Stimulated activated naive B cell treated with anti-CD40 and anti-IgM and Interleukin-4, amounts not matched to agents 10 μg/mL and 1 μg/mL and 100 μg/mL, for 72 hours (primary cell): ENCODE data around the gene ARID3B.
"Not testable (repeated sequence)": the region's sequence is repeated elsewhere in the genome, so short reads cannot be mapped to it uniquely, and the experiment has no call there.

Experiments
- ATAC-seq, 2 donors: fragments of 150-1000 bp; cut with Tn5 transposase; replicated peaks; 2 replicates each; pipeline ENCODE4 v1.10.0; 2021; ENCODE audit warnings: moderate library complexity in 1 of 2
- DNase-seq: peaks from one replicate; pipeline ENCODE4 v3.0.0; 2021
- H3K27ac Mint-ChIP-seq: one replicate; pipeline ENCODE4 v1.8.0; 2022; ENCODE audit warnings: mild to moderate bottlenecking, mixed read lengths
- H3K27me3 Mint-ChIP-seq, 2 donors: one replicate each; pipeline ENCODE4 v1.8.0; 2022; ENCODE audit warnings: mixed read lengths in 2 of 2
- H3K36me3 Mint-ChIP-seq, 2 donors: one replicate each; pipeline ENCODE4 v1.8.0; 2022; ENCODE audit warnings: mixed read lengths in 2 of 2, mild to moderate bottlenecking in 1 of 2
- H3K4me1 Mint-ChIP-seq, 2 donors: one replicate each; pipeline ENCODE4 v1.8.0; 2022; ENCODE audit warnings: mixed read lengths in 2 of 2, mild to moderate bottlenecking in 1 of 2
- H3K4me3 Mint-ChIP-seq, 2 donors: one replicate each; pipeline ENCODE4 v1.8.0; 2022; ENCODE audit warnings: mild to moderate bottlenecking in 2 of 2, mixed read lengths in 2 of 2, moderate library complexity in 1 of 2
- H3K9me3 Mint-ChIP-seq, 2 donors: one replicate each; pipeline ENCODE4 v1.8.0; 2022; ENCODE audit warnings: mixed read lengths in 2 of 2, mild to moderate bottlenecking in 1 of 2

Gene ARID3B

DNA sequence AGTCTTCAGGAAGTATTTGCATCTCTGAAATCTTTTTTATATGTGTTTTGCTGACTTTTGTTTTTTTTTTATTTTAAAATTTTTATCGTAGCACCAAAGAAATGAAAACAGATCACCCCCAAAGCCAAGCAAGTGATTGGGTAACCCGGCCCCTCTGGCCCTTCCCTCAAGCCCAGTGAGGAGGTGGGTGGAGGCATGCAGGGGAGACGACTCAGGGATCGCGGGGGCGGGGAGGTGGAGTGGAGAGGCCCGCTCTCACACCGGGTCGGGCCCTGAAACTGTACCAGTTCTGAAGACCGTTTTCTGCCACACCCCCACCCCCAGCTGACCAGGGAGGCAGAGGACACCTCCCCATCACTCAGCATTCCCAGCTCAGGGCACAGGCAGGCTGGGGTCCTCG lies 55.7 kb downstream of the ARID3B start:
- not testable (repeated sequence) for H3K27ac Mint-ChIP-seq, H3K9me3 Mint-ChIP-seq, DNase-seq, H3K27me3 Mint-ChIP-seq, H3K4me3 Mint-ChIP-seq, ATAC-seq
- Mint-ChIP-seq H3K36me3 (peaks cover 4 to 44% of the 10 kb centered on the region in 2 donors), H3K4me1 (peaks cover 7 to 10% of the 10 kb centered on the region in 2 donors)

DNA sequence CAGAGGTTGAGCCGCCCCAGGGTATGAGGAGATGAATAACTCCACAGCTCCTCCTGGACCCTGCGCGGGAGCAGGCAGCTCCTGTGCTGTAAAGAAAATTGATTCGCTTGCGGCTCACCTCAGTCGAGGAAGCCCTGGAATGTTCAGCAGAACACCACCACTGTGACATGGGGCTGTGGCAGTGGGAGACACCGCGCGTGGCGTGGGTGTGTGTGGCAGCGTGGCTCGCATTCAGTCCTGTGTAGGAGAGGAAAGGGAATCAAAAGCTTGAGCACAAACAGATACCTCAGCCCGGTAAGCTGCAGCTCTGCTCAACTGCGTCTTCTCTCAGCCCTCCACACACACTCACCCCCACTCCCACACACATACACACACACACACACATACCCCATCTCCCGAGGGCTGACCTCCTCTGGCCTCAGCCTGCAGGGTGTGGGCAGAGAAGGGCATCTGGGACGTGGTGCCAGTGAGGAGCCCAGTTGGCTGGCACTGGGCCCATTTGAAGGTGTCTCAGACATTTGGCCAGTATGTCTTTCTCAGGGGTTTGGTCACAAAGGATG lies 56.2 kb downstream of the ARID3B start:
- H3K27me3 Mint-ChIP-seq, DNase-seq, H3K27ac Mint-ChIP-seq, H3K9me3 Mint-ChIP-seq, ATAC-seq, H3K4me3 Mint-ChIP-seq: not testable (repeated sequence)
- peaks cover 7 to 10% of the 10 kb centered on the region in 2 donors for H3K4me1 Mint-ChIP-seq
- H3K36me3 Mint-ChIP-seq, result peaks cover 4 to 40% of the 10 kb centered on the region in 2 donors

DNA sequence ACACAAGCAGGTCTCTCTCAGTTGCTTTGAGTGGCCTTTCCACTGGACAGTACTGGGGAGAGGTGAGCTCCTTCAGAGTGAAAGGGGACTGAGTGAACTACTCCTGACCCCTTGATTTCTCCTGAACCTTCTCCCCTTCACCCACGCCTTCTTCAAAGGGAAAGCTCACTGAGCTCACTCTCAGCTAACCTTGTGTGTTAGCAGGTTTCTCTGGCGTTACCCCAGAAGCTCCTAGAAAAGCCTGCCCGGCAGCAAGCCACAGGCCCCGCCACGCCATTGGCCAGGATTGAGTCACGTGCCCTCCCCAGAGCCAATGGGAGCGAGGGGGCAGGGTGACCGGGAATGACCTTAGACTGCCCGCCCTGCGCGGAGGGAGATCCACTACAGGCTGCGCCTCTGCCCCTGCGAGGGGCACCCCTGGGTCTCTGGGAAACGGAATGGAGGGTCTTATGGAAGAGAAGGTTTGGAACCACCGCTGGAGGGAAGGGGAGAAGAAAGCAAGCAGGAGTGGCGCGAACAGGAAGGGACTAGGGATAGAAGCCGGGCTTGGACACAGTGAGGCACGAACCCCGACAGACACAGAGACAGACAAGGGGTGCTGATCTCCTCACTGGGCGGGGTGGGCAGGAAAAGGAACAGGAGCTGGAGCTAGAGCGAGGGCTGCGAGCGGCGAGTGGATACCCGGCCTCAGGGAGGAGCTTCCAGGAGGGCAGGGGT lies 57.3 kb downstream of the ARID3B start:
- ATAC-seq (peak; percentile 99), DNase-seq (peak; percentile 83)
- peak overlapping the region; percentile 96 for H3K27ac Mint-ChIP-seq
- H3K9me3 Mint-ChIP-seq, result no peaks in the 10 kb centered on the region
- peaks cover 9 to 10% of the 10 kb centered on the region in 2 donors for H3K4me1 Mint-ChIP-seq
- no peaks in the 10 kb centered on the region for H3K27me3 Mint-ChIP-seq
- peaks cover 4 to 32% of the 10 kb centered on the region in 2 donors for H3K36me3 Mint-ChIP-seq
- peak overlapping the region; percentile 83 to 93 for H3K4me3 Mint-ChIP-seq

DNA sequence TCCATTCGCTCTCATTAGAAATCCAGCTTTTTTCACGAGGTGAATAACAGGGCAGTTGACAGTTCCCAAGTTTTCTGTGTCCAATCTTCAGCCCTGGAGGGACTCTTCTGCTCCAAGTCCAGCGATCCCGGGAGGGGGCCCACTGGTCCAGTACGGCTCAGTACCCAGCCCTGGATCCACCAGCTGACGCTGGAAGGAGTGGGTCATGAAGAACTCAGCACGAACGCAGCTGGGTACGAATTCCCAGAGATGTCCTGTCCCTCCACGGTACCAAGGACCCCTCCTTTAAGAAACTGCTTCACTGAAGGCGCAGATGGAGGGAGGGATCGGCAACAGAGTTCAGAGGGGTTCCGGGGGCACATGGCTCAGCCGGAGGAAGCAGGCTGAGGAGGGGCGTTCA lies 58.1 kb downstream of the ARID3B start:
- DNase-seq (no peak), ATAC-seq (no peak)
- H3K27ac Mint-ChIP-seq, result peak overlapping the region; percentile 37
- peak overlapping the region; percentile 83 to 93 for H3K4me3 Mint-ChIP-seq
- peaks cover 4 to 27% of the 10 kb centered on the region in 2 donors for H3K36me3 Mint-ChIP-seq
- H3K27me3 Mint-ChIP-seq, result no peaks in the 10 kb centered on the region
- H3K4me1 Mint-ChIP-seq, result peaks cover 9 to 10% of the 10 kb centered on the region in 2 donors
- H3K9me3 Mint-ChIP-seq, result no peaks in the 10 kb centered on the region

DNA sequence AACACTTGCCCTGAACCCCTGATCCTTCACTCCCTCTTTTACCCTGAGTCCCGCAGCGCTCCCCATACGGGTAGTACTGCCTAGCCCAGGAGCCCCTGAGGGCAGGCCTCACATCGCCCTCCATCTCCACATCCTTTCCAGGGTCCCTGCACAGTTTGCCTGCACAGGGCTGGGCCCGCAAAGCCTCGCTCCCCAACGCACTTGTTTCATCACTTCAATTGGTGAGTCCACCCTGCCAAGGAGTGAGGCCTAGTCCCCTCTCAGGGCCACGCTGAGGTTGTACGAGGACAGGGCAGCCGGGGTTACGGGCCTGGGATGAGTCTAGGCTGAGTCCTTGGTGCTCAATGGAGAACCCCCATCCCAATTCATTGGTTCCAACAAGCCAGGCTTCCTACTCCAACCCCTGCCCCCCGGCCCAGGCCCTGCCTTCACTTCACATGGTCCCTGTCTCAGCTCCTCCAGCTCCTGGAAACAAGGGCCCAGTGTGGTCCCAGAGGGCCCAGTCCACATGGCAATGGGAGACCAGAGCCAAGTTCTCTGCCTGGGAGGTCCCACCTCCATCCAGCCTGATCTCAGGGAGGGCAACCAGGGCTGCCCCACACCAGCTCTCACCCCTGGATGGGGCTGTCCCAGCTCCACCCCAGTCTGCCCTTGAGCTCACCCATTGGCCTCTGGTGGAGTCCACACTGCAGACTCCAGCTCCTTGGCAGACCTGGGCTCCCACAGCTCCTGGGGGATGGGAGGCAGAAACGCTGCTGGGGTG lies 62.2 kb downstream of the ARID3B start:
- no peaks in the 10 kb centered on the region for H3K9me3 Mint-ChIP-seq
- H3K27ac Mint-ChIP-seq, result no peak overlapping the region
- DNase-seq (no peak), ATAC-seq (no peak)
- H3K4me3 Mint-ChIP-seq, result no peak overlapping the region
- peaks cover 4 to 6% of the 10 kb centered on the region in 2 donors for H3K4me1 Mint-ChIP-seq
- peaks cover 1 to 3% of the 10 kb centered on the region in 2 donors for H3K36me3 Mint-ChIP-seq
- H3K27me3 Mint-ChIP-seq, result no peaks in the 10 kb centered on the region

DNA sequence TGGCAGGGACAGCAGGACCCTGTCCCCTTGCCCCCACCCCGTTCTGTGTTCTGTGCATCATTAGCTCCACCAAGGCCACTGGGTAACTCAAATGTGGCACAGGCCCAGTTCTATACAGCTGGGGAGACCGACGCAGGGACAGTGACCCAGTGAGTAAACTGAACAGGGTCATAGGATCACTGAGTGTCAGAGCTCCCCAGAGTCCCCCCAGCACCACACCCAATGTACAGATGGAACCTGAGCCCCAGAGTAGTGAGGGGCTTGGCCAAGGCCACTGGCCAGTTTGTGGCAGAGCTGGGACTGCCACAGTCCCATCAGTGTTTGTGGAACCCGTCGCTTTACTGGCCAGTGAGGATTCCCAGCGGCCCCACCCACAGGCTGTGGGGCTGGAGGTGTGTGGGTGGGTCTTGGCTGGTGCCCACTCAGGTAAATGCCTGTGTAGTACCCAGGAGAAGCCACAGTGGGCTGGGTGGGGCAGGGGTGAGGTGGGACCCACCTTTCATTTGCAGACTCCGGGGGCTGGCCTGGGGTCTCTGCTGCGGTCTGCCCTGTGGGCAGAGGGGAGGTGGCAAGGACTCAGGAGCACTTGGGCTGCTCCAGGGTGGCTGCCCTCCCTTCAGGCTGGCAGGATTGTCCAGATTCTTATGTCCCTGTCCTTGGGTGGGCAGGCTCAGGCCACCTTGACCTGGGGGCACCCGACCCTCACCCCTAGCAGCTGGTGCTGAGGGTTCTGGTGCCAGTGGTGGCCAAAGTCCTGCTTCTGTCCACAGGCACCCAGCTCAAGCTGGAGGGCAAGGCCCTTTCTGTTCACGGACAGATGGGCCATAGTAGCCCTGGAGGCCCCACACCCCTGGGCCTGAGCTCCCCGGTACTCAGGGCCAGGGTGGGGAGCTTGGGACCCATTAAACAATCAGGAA lies 63.0 kb downstream of the ARID3B start:
- no peaks in the 10 kb centered on the region for H3K36me3 Mint-ChIP-seq
- DNase-seq, result no peak
- no peak overlapping the region for H3K4me3 Mint-ChIP-seq
- peaks cover 0 to 4% of the 10 kb centered on the region in 2 donors for H3K4me1 Mint-ChIP-seq
- no peak overlapping the region for H3K27ac Mint-ChIP-seq
- no peaks in the 10 kb centered on the region for H3K9me3 Mint-ChIP-seq
- ATAC-seq, result no peak
- no peaks in the 10 kb centered on the region for H3K27me3 Mint-ChIP-seq

DNA sequence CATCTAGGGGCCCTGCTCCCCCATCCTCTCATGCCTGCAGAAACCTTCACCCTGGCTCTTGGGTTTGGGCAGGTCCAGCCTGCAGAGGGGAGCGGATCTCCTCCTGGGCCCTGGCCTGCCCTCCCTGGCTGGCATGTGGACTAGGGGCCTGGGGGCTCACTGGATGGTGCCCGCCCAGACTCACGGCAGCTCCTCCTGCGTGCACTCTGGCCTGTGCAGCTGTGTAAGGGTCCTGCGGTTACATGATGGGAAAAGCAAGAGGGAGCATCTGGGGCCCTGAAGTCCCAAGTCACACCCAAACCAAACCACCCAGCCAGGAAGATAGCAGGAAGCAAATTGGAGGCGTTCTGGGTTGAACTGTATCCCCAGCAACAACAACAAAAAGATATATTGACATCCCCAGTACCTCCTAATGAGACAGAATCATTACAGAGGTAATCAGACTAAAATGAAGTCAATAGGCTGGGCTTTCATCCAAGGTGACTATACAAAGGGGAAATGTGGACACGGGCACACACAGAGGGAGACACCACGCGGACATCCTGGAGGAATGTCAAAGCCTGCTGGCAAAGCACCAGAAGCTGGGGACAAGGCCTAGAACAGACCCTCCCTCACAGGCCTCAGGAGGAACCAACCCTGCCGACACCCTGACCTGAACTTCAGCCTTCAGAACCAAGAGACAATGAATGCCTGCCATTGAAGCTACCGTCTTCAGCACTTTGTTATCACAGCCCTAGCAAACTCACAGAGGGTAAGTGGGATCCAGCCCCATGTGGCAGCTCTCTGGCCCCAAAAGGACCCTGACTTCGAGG lies 64.2 kb downstream of the ARID3B start:
- no peak overlapping the region for H3K4me3 Mint-ChIP-seq
- no peaks in the 10 kb centered on the region for H3K27me3 Mint-ChIP-seq
- peak overlapping the region; percentile 37 for H3K27ac Mint-ChIP-seq
- peaks cover 0 to 2% of the 10 kb centered on the region in 2 donors for H3K4me1 Mint-ChIP-seq
- H3K36me3 Mint-ChIP-seq, result no peaks in the 10 kb centered on the region
- H3K9me3 Mint-ChIP-seq, result no peaks in the 10 kb centered on the region
- no peak for ATAC-seq
- DNase-seq, result no peak

DNA sequence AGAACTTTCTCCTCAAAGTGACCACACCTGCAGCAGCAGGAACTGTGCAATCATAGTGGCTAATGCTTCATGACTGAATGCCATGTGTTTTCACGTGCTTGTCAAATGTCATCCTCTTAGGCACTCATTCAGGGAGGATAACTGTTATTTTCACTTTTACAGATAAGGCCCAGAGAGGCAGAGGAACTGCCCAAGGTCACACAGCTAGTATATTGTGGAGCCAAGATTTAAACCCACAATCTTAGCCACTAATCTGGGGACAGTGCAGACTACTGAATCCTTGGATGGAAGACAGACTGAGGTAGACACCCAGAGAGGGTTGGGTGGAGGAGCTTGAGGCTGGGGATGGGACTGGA lies 64.8 kb downstream of the ARID3B start:
- Mint-ChIP-seq H3K27ac (no peak overlapping the region), H3K27me3 (no peaks in the 10 kb centered on the region), H3K36me3 (no peaks in the 10 kb centered on the region), H3K9me3 (no peaks in the 10 kb centered on the region), H3K4me1 (peaks cover 0 to 2% of the 10 kb centered on the region in 2 donors), H3K4me3 (no peak overlapping the region)
- ATAC-seq (no peak), DNase-seq (no peak)

DNA sequence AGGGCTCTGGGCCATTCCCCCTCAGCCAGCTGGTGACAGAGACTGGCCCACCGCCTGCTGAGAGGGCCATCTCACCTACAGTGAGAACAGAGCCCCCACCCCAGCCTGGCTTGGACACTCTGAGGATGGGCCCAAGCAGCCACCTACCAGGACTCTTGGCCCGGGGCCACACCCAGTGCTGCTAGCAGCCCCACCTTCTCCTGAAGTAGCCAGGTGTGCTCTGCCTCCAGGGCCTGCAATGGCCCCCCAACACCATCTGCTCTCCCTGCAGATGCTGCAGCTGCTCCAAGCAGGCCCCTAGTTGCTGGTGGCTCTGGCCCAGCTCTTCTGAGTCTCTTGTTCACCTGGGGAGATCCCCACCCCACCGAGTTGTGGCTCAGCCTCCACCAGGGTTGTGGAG lies 67.8 kb downstream of the ARID3B start:
- H3K27ac Mint-ChIP-seq, result no peak overlapping the region
- H3K27me3 Mint-ChIP-seq, result no peaks in the 10 kb centered on the region
- no peaks in the 10 kb centered on the region for H3K36me3 Mint-ChIP-seq
- ATAC-seq (no peak), DNase-seq (no peak)
- no peaks in the 10 kb centered on the region for H3K9me3 Mint-ChIP-seq
- H3K4me3 Mint-ChIP-seq, result no peak overlapping the region
- H3K4me1 Mint-ChIP-seq, result no peaks in the 10 kb centered on the region

DNA sequence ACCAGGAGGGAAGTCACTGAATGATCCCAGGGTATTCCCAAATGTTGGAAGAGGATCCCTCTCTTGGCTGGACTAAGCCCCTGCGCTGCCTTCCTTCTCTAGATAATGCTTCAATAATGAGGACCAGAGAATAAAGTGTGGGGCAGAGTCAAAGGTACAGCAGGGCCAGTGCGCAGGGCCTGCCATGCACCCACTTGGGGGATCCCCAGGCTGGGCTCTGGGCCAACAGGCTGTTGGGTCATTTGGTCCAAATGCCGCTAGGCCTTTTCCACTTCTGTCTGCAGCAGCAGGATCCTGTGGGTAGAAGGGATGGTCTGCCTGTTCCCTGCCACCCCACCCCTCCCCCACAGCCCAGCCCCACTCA lies 68.9 kb downstream of the ARID3B start:
- Mint-ChIP-seq H3K4me1 (no peaks in the 10 kb centered on the region), H3K4me3 (no peak overlapping the region), H3K36me3 (no peaks in the 10 kb centered on the region), H3K27me3 (no peaks in the 10 kb centered on the region), H3K27ac (no peak overlapping the region), H3K9me3 (no peaks in the 10 kb centered on the region)
- ATAC-seq (no peak), DNase-seq (no peak)

DNA sequence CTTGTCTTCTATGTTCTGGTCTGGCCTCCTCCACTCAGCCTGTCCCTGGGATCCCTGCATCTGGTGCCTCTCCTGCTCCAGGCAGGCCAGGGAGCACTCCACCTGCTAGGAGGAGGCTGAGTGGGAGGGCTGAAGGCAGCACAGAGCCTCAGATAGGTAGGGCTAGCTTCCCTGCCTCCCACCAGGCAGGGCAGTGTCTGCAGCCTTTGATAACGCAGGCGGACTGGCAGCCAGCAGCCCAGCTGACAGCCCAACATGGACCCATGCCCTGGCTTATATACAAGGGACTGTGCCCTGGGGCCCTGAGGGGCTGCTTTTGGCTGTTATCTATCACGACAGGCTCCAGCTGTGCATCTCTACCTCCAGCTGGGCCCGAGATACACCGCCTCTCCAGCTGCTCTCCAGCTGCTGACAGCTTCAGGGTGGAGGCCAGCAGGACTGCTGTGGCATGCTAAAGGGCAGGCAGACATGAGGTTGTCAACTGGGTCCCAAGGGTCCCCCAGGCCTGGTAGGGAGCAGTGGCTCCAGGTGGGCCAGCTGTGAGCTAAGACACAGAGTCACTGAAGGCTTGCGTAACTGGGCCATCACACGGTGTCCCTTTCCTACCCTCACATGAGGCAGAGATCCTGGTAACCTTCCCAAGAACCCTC lies 69.4 kb downstream of the ARID3B start:
- Mint-ChIP-seq H3K9me3 (no peaks in the 10 kb centered on the region), H3K4me3 (no peak overlapping the region), H3K27me3 (no peaks in the 10 kb centered on the region), H3K36me3 (no peaks in the 10 kb centered on the region), H3K4me1 (no peaks in the 10 kb centered on the region), H3K27ac (no peak overlapping the region)
- DNase-seq (no peak), ATAC-seq (no peak)

DNA sequence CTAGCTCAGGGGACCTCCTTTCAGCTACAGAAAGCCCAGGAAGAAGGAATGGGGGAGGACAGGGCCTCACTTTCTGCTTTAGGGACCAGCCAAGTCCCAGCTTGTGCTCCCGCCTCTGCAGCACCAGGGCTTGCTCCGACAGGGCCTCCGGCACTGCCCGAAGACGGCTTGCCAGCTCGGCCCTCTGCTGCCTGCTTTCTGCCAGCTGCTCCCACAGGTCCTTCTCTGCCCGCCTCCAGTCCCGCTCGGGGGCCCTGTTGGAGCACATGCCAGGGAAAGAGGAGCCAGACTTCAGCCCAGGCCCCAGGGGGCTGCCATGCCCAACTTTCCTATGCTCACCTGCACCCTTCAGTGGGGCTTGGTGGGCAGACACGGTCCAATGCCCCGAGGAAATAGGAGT lies 70.3 kb downstream of the ARID3B start:
- Mint-ChIP-seq H3K27me3 (no peaks in the 10 kb centered on the region), H3K27ac (no peak overlapping the region), H3K4me3 (no peak overlapping the region), H3K9me3 (no peaks in the 10 kb centered on the region), H3K36me3 (peaks cover under 1 to 1% of the 10 kb centered on the region in 2 donors), H3K4me1 (peaks cover 0 to 2% of the 10 kb centered on the region in 2 donors)
- ATAC-seq (no peak), DNase-seq (no peak)

DNA sequence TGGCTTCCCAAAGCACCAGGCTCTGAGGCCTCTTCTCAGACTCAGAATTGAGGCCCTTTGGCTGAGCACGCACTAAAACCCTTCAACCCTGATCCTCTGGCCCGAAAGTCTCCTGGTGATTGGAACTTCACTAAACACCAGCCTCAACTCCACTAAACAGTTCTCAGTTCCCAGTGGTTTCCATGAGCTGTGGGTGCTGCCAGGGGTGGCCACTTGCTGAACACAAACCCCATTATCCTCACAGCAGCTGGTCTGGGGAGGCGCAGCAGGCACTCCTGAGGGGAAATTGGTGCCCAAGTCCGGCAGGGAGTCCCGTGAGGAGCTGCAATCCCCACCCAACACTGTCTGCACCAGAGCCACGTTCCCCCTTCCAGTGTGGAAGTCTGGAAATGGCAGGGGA lies 70.8 kb downstream of the ARID3B start:
- ATAC-seq, result no peak
- H3K4me1 Mint-ChIP-seq, result peaks cover 0 to 7% of the 10 kb centered on the region in 2 donors
- no peaks in the 10 kb centered on the region for H3K9me3 Mint-ChIP-seq

More for the DNA sequence above, 70.8 kb downstream of the ARID3B start:
- H3K27me3 Mint-ChIP-seq, result no peaks in the 10 kb centered on the region
- H3K36me3 Mint-ChIP-seq, result peaks cover 3 to 4% of the 10 kb centered on the region in 2 donors
- H3K27ac Mint-ChIP-seq, result no peak overlapping the region
- no peak for DNase-seq
- no peak overlapping the region for H3K4me3 Mint-ChIP-seq
